HUES48 (cell line): ENCODE measurements around the gene FBXL17.

Experiments
- H3K27ac ChIP-seq: one replicate; pipeline ENCODE4 v1.7.0; 2013; ENCODE audit warnings: low read depth, low read length, inconsistent platforms
- H3K27me3 ChIP-seq: 2 replicates; pipeline ENCODE4 v1.6.1; 2013; ENCODE audit warnings: mild to moderate bottlenecking, low read length; ENCODE audit not compliant: control insufficient read depth, insufficient read depth
- H3K36me3 ChIP-seq: 2 replicates; pipeline ENCODE4 v1.6.1; 2013; ENCODE audit warnings: low read length; ENCODE audit not compliant: control insufficient read depth, insufficient read depth
- H3K4me1 ChIP-seq: 2 replicates; pipeline ENCODE4 v1.6.1; 2013; ENCODE audit warnings: mild to moderate bottlenecking, low read length; ENCODE audit not compliant: control insufficient read depth, insufficient read depth
- H3K4me3 ChIP-seq: 2 replicates; pipeline ENCODE4 v1.5.1; 2013; ENCODE audit warnings: mild to moderate bottlenecking, low read depth, low read length
- H3K9ac ChIP-seq: 2 replicates; pipeline ENCODE4 v1.6.1; 2013; ENCODE audit warnings: mild to moderate bottlenecking, low read depth, low read length, moderate library complexity
- H3K9me3 ChIP-seq: 2 replicates; pipeline ENCODE4 v1.6.1; 2013; ENCODE audit warnings: low read length; ENCODE audit not compliant: control insufficient read depth, insufficient read depth

Gene FBXL17

DNA sequence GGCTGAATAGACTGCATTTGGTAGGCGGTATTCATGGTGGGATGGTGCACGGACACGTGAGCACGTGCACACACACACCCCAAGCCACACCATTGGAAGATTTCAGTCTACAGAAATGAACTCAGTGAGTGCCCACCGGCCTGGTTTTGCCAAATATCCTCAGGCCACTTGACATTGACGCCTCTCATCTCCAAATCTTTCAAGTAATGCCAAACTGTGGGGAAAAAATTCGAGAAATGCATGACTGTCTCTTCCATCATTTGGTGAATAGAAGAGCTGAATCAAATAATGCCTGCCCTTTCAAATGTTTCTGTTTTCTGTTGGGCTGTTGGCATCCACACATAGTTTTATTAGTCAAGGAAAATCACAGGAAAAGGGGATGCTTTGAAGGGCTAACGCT lies 528.9 kb downstream of the FBXL17 start:
- Histone ChIP-seq H3K36me3 (no peaks in the 10 kb centered on the region), H3K4me3 (no peak overlapping the region), H3K27ac (no peak overlapping the region), H3K27me3 (no peaks in the 10 kb centered on the region), H3K9ac (no peak overlapping the region), H3K4me1 (peaks cover 10% of the 10 kb centered on the region; the same call in 1 of the 2 replicates), H3K9me3 (no peaks in the 10 kb centered on the region)

DNA sequence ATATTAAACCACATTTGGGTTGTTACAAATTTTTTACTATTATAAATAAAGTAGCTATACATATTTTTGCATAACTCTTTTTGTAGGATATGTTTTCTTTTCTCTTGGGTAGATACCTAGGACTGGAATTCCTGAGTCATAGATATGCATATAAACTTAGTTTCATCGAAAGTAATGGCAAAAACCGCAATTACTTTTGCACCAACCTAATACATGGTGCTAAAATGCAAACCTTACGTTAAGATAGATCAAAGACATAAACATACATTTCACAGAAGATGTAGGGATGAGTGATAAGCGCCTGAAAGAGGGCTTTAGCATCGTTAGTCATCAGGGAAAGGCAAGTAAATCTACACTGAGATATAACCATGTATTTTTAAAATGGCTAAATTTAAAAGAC lies 532.8 kb downstream of the FBXL17 start:
- H3K4me3 ChIP-seq = no peak overlapping the region
- no peaks in the 10 kb centered on the region for H3K36me3 ChIP-seq
- H3K4me1 ChIP-seq = no peaks in the 10 kb centered on the region; the same call in 1 of the 2 replicates
- H3K27ac ChIP-seq = no peak overlapping the region
- H3K9me3 ChIP-seq = no peaks in the 10 kb centered on the region
- no peaks in the 10 kb centered on the region for H3K27me3 ChIP-seq
- no peak overlapping the region for H3K9ac ChIP-seq

DNA sequence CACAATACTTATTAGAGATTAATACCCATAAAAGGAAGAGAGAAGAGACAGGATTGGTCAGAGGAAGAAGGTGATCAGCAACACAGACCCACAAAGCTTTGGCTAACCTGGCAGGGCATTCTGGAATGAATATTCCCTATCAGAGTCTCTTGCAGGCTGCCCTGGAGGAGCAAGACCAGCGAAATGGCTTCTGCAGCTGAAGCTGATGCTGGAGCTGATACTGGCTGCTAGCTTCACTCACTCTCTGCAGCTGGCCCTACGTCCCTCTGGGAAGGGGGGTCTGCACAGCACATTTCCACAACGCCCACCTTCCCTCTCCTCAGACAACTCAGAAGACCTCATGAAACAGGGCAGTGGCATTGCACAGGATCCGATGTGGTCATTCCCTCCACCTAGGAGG lies 541.3 kb downstream of the FBXL17 start:
- H3K27me3 ChIP-seq = no peaks in the 10 kb centered on the region
- no peaks in the 10 kb centered on the region for H3K9me3 ChIP-seq
- H3K4me3 ChIP-seq = no peak overlapping the region
- no peak overlapping the region for H3K27ac ChIP-seq
- H3K9ac ChIP-seq = no peak overlapping the region
- peaks cover 3% of the 10 kb centered on the region; the same call in 1 of the 2 replicates for H3K4me1 ChIP-seq
- H3K36me3 ChIP-seq = no peaks in the 10 kb centered on the region

DNA sequence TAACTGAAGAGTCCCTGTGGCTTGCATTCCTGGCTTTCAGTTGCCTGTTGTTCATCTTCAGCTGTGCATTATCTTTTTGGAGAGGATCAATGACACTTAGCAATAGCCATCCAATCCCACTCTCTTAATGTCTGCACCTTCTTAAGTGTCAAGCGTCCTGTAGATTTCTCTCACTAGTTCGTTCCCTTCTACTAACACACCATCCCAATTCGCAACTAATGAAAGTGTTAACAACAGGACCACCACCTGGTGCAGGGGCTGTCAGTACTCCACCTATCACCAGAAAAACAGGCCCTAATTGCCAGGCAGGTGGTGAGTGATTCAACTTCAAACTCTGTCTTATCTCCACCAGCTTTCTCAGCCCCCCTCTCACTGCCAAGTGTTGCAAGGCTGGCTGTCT lies 541.7 kb downstream of the FBXL17 start:
- Histone ChIP-seq H3K27me3 (no peaks in the 10 kb centered on the region), H3K9ac (no peak overlapping the region), H3K36me3 (no peaks in the 10 kb centered on the region), H3K4me1 (peaks cover 3% of the 10 kb centered on the region; the same call in 1 of the 2 replicates), H3K4me3 (no peak overlapping the region), H3K27ac (no peak overlapping the region), H3K9me3 (no peaks in the 10 kb centered on the region)

DNA sequence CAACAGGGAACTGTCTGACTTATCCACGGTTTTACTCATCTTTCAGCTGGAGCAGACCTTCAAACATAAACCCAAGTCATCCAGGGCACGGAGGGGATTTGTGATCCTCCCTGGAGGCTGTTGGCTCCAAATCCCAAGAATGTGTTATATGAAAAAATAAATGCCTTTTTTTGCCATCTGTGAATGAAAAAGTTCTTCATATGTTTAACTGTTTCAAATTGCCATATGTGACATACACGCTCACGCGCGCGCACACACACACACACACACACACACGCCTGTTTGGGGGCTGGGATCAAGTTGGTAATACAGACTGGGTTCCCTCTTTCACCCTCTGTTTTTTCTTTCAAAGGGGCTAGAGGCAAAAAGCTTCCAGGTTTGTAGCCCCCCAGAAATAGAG lies 546.8 kb downstream of the FBXL17 start:
- H3K9ac ChIP-seq = no peak overlapping the region
- no peaks in the 10 kb centered on the region for H3K27me3 ChIP-seq
- H3K36me3 ChIP-seq = no peaks in the 10 kb centered on the region
- H3K27ac ChIP-seq = no peak overlapping the region
- no peak overlapping the region for H3K4me3 ChIP-seq
- peaks cover 8% of the 10 kb centered on the region; the same call in 1 of the 2 replicates for H3K4me1 ChIP-seq
- H3K9me3 ChIP-seq = no peaks in the 10 kb centered on the region

DNA sequence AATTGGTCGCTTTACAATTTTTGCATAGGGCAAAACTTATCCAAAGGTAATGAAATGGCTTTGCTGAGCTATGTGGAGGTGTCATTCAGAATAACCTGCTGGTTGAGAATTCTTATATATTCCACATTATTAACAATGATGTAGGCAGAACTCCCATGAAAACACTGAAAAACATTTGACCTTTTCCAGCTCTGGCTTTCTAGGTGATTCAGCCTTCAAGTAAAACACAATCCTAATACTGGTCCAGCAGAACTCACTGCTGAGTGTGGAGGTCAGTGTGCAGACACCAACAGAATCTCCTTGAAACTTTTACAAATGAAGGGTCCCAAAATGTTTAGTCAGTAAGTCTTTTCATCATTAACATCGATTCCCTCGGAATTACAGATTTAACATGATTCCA lies 549.2 kb downstream of the FBXL17 start:
- no peak overlapping the region for H3K4me3 ChIP-seq
- no peaks in the 10 kb centered on the region for H3K9me3 ChIP-seq
- no peaks in the 10 kb centered on the region for H3K27me3 ChIP-seq
- H3K36me3 ChIP-seq = no peaks in the 10 kb centered on the region
- peaks cover 8% of the 10 kb centered on the region; the same call in 1 of the 2 replicates for H3K4me1 ChIP-seq
- H3K27ac ChIP-seq = no peak overlapping the region
- H3K9ac ChIP-seq = no peak overlapping the region

DNA sequence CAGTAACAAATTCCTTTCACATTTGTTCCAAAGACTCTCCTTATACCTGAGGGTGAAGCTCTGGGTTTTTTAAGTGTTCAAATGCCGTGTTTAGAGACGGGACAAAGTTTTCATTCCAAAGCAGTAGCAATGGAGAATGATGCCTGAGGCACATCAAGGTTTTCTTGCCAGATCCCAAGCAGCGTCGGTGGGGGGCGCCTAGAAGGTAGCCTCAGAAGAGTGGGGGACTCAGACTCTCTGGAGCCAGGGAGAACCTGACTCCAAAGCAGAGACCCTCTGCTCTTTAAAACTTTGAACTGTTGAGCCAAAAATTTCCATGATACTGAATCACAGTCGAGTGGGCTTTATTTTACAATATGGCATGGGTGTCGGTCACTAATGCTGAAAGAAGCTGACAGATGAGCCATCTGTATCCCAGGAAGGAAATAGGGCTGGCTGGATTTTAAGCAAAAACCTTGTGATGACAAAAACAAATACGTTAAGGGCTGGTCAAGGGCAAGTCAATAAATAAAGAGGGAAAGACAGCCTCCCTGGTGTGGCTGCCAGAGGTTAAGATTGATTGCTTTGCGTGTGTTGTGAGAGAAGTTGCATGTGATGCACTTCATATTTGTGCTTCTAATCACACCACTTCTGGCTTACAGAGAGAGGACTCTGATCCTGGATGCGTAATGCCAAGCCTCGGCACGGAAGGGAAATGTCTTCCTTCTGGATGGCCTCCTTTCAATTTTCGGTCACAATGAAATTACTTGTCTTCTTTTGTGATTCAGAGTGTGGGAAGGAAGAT lies 550.1 kb downstream of the FBXL17 start:
- Histone ChIP-seq H3K4me1 (peaks cover 8% of the 10 kb centered on the region; the same call in 1 of the 2 replicates), H3K27ac (no peak overlapping the region), H3K9me3 (no peaks in the 10 kb centered on the region)

DNA sequence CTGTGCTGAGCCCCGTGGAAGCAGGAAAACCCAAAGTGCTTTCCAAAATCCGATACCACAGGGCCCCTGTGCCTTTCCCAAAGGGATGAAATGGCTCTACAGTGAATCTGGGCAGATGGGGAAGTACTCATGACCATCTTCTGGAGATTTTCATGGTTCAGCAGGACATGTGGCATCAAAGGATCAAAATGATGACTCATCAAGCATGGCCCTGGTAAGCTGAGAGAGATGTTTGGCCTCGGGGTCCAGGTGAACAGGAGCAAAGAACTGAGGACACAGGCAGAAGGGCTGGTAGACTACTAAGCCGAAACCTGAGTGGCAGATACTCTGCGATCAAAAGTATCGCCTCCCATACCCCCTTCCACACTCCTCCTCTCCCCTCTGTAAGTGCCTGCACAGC lies 551.1 kb downstream of the FBXL17 start:
- peaks cover 13% of the 10 kb centered on the region for H3K4me1 ChIP-seq
- H3K27ac ChIP-seq = no peak overlapping the region
- no peaks in the 10 kb centered on the region for H3K9me3 ChIP-seq
- H3K36me3 ChIP-seq = no peaks in the 10 kb centered on the region
- no peaks in the 10 kb centered on the region for H3K27me3 ChIP-seq
- H3K4me3 ChIP-seq = no peak overlapping the region
- no peak overlapping the region for H3K9ac ChIP-seq

More for the DNA sequence above, 550.1 kb downstream of the FBXL17 start:
- Histone ChIP-seq H3K9ac (no peak overlapping the region), H3K36me3 (no peaks in the 10 kb centered on the region), H3K27me3 (no peaks in the 10 kb centered on the region), H3K4me3 (no peak overlapping the region)

DNA sequence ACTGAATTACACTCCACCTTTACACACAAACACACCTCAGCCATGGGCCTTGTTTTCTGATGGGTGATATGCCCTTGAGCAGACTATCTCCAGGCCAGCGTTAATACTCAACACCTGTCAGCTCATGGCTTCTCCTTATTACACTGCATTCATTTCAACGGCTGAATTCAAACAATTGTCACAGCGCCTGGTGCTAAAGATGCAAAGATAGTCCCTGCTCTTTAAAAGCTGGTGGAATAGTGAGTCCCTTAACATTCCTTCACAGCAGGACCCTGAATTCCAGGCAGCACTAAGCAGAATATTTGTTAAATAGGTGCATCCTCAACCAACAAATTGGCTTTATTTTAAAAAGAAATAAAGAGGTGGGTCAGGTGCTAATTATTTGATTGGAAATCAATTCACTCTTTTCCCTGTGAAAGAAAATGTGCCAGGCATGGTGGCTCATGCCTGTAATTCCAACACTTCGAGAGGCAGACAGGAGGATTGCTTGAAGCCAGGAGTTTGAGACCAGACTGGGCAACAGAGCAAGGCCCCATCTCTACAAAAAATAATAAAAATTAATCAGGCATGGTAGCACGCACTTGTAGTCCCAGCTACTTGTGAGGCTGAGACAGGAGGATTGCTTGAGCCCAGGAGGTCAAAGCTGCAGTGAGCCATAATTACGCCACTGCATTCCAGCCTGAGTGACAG lies 555.4 kb downstream of the FBXL17 start:
- no peak overlapping the region for H3K4me3 ChIP-seq
- peaks cover 4% of the 10 kb centered on the region for H3K9me3 ChIP-seq
- no peak overlapping the region for H3K9ac ChIP-seq
- peak overlapping the region; percentile 66 for H3K27ac ChIP-seq
- H3K4me1 ChIP-seq = peaks cover 17% of the 10 kb centered on the region
- H3K36me3 ChIP-seq = no peaks in the 10 kb centered on the region
- no peaks in the 10 kb centered on the region for H3K27me3 ChIP-seq

DNA sequence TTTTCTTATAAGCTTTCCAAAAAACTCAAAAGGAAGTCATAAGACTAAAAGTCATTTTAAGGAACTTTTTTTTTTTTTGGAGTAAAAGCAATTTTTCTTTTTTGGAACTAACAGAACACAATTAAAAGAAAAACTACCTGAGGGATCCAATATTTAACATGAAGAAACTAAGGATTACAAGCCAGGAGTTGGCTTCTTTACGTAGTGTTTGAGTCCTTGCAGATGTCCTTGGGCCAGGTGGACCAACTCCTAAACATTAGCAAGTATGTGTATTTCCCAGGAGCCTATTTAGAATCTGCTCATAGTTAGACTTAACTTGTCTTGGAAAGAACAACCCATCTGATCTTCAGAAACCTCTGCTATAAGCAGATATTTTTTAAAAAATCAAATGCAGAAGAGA lies 557.1 kb downstream of the FBXL17 start:
- no peak overlapping the region for H3K27ac ChIP-seq
- no peaks in the 10 kb centered on the region for H3K27me3 ChIP-seq
- H3K36me3 ChIP-seq = no peaks in the 10 kb centered on the region
- peaks cover 15% of the 10 kb centered on the region for H3K4me1 ChIP-seq
- H3K9ac ChIP-seq = no peak overlapping the region
- no peak overlapping the region for H3K4me3 ChIP-seq
- peaks cover 4% of the 10 kb centered on the region for H3K9me3 ChIP-seq

DNA sequence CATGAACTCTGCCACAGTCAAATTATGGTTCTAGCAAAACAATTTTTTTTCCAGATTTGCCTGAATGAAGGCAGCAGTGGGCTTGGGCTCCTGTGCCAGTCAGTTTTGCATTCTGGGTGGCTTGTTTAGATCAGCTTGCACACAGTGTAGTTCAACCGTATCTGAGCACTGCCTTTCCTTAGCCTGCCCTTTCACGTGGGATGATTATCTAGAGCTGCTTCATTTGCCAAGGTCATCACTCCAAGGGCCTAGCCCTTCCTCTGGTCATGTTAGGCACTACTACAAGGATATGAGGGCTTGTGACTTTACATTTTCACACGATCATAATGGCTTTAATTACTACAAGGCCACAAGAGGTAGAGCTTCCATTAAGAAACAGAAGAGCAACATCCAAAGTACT lies 560.6 kb downstream of the FBXL17 start:
- Histone ChIP-seq H3K9ac (no peak overlapping the region), H3K27me3 (no peaks in the 10 kb centered on the region)

More for the DNA sequence above, 560.6 kb downstream of the FBXL17 start:
- H3K4me1 ChIP-seq = peaks cover 29% of the 10 kb centered on the region
- H3K4me3 ChIP-seq = no peak overlapping the region
- no peaks in the 10 kb centered on the region for H3K36me3 ChIP-seq
- no peak overlapping the region for H3K27ac ChIP-seq
- peaks cover 4% of the 10 kb centered on the region for H3K9me3 ChIP-seq
